DND-41 (cell line): ENCODE data around the gene LDB2.

Experiments
- ATAC-seq: fragments of 200-7000 bp; cut with Tn5 transposase; 3 replicates; pipeline ENCODE4 v1.9.1; 2021; ENCODE audit warnings: low read depth; ENCODE audit not compliant: insufficient read depth
- DNase-seq: peaks from one replicate; pipeline ENCODE4 v3.0.0-alpha.2; 2020
- H2AFZ ChIP-seq: 2 replicates; pipeline ENCODE4 v1.6.0; 2012; ENCODE audit warnings: low read depth, low read length
- H3K27ac ChIP-seq: 2 replicates; pipeline ENCODE4 v1.5.1; 2012; ENCODE audit warnings: low read length, inconsistent platforms
- H3K27me3 ChIP-seq: fragments of 200-600 bp; sonication (generic); 2 replicates; pipeline ENCODE4 v1.6.0; 2012; ENCODE audit warnings: low read length, mild to moderate bottlenecking, inconsistent platforms; ENCODE audit not compliant: insufficient read depth, poor library complexity
- H3K36me3 ChIP-seq: 2 replicates; pipeline ENCODE4 v1.5.1; 2012; ENCODE audit warnings: low read length, inconsistent platforms; ENCODE audit not compliant: insufficient read depth
- H3K4me1 ChIP-seq: 2 replicates; pipeline ENCODE4 v1.5.1; 2012; ENCODE audit warnings: mild to moderate bottlenecking, low read length; ENCODE audit not compliant: insufficient read depth
- H3K4me2 ChIP-seq: 2 replicates; pipeline ENCODE4 v1.6.0; 2012; ENCODE audit warnings: mild to moderate bottlenecking, moderate library complexity, low read length, inconsistent platforms; ENCODE audit not compliant: insufficient read depth
- H3K4me3 ChIP-seq, 2 experiments: fragments of 200-600 bp in 1 of 2; shearing (Covaris generic) in 1 of 2; 2 replicates each; pipeline ENCODE4 v1.5.1; 2012 to 2016; ENCODE audit warnings: inconsistent platforms in 2 of 2, low read length in 2 of 2, mild to moderate bottlenecking in 2 of 2, low read depth in 1 of 2, moderate library complexity in 1 of 2
- H3K79me2 ChIP-seq: 2 replicates; pipeline ENCODE4 v1.6.0; 2012; ENCODE audit warnings: low read length, inconsistent platforms; ENCODE audit not compliant: insufficient read depth
- H3K9ac ChIP-seq: 2 replicates; pipeline ENCODE4 v1.6.0; 2012; ENCODE audit warnings: low read depth, mild to moderate bottlenecking, inconsistent platforms, low read length, moderate library complexity
- H3K9me3 ChIP-seq: 2 replicates; pipeline ENCODE4 v1.5.1; 2012; ENCODE audit warnings: low read length, moderate library complexity, mild to moderate bottlenecking, inconsistent platforms; ENCODE audit not compliant: insufficient read depth, severe bottlenecking
- H4K20me1 ChIP-seq: 2 replicates; pipeline ENCODE4 v1.6.0; 2012; ENCODE audit warnings: low read length; ENCODE audit not compliant: insufficient read depth
- EZH2 ChIP-seq: IDR thresholded peaks from 3 replicates; pipeline ENCODE4 v1.6.1; 2012; ENCODE audit warnings: borderline replicate concordance, low read depth, mild to moderate bottlenecking, moderate library complexity, low read length, inconsistent platforms; ENCODE audit not compliant: severe bottlenecking
- TF ChIP-seq, protein P1 (sequence below): IDR thresholded peaks from 2 replicates; pipeline ENCODE4 v1.5.1; 2012; ENCODE audit warnings: borderline replicate concordance, low read length, moderate library complexity, mild to moderate bottlenecking; ENCODE audit not compliant: poor library complexity, severe bottlenecking; ENCODE audit errors: extremely low read depth

The LDB2 gene

DNA sequence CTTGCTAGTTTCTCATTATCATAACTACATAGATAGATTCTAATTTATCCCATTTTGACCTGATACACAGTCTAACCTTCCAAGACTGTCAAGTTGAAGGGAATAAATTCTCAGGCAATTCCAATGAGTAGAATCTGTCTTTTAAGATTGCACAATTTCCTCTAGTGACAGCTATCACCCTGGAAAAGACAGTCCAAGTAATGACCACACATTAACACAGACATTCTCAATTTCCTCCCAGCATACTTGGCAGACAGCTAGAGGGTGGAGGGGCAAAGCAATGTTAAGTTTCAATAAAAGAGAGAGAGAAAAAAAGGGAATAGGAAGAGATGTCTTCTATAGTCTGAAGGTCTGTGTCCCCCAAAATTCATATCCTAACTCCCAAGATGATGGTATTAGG is 234.7 kb downstream of the LDB2 start:
- Histone ChIP-seq H3K27ac (no peak overlapping the region), H3K4me2 (no peak overlapping the region), H4K20me1 (no peaks in the 10 kb centered on the region), H3K27me3 (no peaks in the 10 kb centered on the region), H3K4me1 (no peaks in the 10 kb centered on the region), H3K36me3 (no peaks in the 10 kb centered on the region), H3K9ac (no peak overlapping the region), H2AFZ (no peak overlapping the region), H3K9me3 (no peaks in the 10 kb centered on the region), H3K79me2 (no peaks in the 10 kb centered on the region), H3K4me3 (no peak overlapping the region)
- TF ChIP-seq, protein P1, sequence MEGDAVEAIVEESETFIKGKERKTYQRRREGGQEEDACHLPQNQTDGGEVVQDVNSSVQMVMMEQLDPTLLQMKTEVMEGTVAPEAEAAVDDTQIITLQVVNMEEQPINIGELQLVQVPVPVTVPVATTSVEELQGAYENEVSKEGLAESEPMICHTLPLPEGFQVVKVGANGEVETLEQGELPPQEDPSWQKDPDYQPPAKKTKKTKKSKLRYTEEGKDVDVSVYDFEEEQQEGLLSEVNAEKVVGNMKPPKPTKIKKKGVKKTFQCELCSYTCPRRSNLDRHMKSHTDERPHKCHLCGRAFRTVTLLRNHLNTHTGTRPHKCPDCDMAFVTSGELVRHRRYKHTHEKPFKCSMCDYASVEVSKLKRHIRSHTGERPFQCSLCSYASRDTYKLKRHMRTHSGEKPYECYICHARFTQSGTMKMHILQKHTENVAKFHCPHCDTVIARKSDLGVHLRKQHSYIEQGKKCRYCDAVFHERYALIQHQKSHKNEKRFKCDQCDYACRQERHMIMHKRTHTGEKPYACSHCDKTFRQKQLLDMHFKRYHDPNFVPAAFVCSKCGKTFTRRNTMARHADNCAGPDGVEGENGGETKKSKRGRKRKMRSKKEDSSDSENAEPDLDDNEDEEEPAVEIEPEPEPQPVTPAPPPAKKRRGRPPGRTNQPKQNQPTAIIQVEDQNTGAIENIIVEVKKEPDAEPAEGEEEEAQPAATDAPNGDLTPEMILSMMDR, result no peak
- TF ChIP-seq EZH2, result no peak
- DNase-seq (no peak), ATAC-seq (no peak)

DNA sequence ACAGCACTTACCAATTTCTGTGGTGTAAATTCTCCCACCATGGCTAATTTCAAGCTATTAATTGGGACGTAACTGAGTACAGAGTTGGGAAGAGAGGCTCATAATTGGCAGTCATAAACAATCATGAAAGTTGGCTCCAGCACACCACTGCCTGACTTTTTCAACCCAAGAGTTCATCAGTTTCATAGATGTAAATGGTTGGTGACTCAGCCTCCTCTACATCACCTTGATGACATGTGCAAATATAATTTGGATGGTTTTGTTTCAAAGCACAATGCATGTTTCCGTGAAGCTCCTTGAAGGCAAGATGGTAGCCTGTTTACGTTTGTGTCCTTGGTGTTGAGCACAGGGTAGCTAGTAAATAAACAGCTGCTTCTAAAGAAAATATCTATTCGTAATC is 235.1 kb downstream of the LDB2 start:
- Histone ChIP-seq H4K20me1 (no peaks in the 10 kb centered on the region), H3K4me2 (no peak overlapping the region), H3K4me3 (no peak overlapping the region), H3K79me2 (no peaks in the 10 kb centered on the region), H3K9me3 (no peaks in the 10 kb centered on the region), H3K4me1 (no peaks in the 10 kb centered on the region), H3K27ac (no peak overlapping the region), H3K36me3 (no peaks in the 10 kb centered on the region), H3K27me3 (no peaks in the 10 kb centered on the region), H3K9ac (no peak overlapping the region), H2AFZ (no peak overlapping the region)
- ATAC-seq (no peak), DNase-seq (no peak)
- TF ChIP-seq, protein P1, result no peak
- no peak for TF ChIP-seq EZH2

DNA sequence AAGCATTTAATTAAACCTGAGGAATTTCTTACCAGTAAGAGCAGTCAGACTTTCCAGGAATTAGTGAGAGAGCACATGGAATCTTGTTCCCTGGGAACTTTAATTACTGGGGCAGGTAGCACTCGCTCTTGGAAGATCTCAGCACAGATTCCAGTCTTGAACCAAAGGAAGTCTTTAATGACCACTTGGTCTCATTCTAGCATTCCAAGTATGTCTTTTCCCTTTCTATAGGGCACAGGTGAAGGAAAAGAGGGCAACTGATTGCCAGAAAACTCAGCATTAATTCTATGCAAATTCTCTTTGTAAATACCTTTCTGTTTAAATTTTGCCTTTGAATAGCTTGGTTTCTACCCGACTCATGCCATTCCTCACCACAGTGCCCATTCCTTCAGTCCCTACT is 236.6 kb downstream of the LDB2 start:
- Histone ChIP-seq H3K4me1 (no peaks in the 10 kb centered on the region), H3K36me3 (no peaks in the 10 kb centered on the region), H4K20me1 (no peaks in the 10 kb centered on the region), H3K4me3 (no peak overlapping the region), H3K27me3 (no peaks in the 10 kb centered on the region), H3K27ac (no peak overlapping the region), H3K79me2 (no peaks in the 10 kb centered on the region), H3K4me2 (no peak overlapping the region), H3K9me3 (no peaks in the 10 kb centered on the region), H3K9ac (no peak overlapping the region), H2AFZ (no peak overlapping the region)
- TF ChIP-seq, protein P1, result no peak
- no peak for TF ChIP-seq EZH2
- ATAC-seq, result no peak
- no peak for DNase-seq

DNA sequence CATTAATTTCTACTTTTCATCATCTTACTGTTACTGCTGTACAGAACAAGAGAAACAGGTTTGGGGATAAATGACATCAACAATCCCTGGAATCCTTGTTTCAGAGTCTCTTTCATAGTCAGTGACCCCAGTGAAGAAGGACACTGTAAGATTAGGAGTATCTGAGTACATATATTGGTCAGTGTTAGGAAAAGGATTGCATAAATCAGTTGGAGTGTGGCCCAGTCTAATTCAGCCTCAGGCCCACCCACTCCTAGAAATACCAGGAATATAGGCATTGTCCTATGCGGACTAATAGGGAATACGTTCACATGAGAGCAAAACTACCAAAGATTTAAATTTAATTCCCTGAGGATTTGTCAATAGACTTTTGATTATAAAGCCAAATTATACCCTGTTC is 237.8 kb downstream of the LDB2 start:
- no peak overlapping the region for H3K4me3 ChIP-seq
- no peak overlapping the region for H3K9ac ChIP-seq
- no peak for TF ChIP-seq EZH2
- TF ChIP-seq, protein P1, result no peak
- H3K27me3 ChIP-seq, result no peaks in the 10 kb centered on the region
- no peak overlapping the region for H3K27ac ChIP-seq
- no peaks in the 10 kb centered on the region for H3K36me3 ChIP-seq
- no peaks in the 10 kb centered on the region for H3K9me3 ChIP-seq
- H4K20me1 ChIP-seq, result no peaks in the 10 kb centered on the region
- ATAC-seq (no peak), DNase-seq (no peak)
- H3K4me1 ChIP-seq, result no peaks in the 10 kb centered on the region
- no peaks in the 10 kb centered on the region for H3K79me2 ChIP-seq
- H3K4me2 ChIP-seq, result no peak overlapping the region
- no peak overlapping the region for H2AFZ ChIP-seq
